Duodenal mucosa (tissue), 2 donors: Measurements from ENCODE around the gene SOST.

ENCODE experiments used
- H3K27ac ChIP-seq: one replicate; pipeline ENCODE4 v1.7.0; 2013; ENCODE audit warnings: low read depth, low read length
- H3K27me3 ChIP-seq, 2 donors: one replicate each; pipeline ENCODE4 v1.7.0; 2013; ENCODE audit warnings: low read length in 2 of 2, control low read depth in 1 of 2; ENCODE audit not compliant: insufficient read depth in 2 of 2, control insufficient read depth in 1 of 2
- H3K36me3 ChIP-seq, 2 donors: one replicate each; pipeline ENCODE4 v1.7.0; 2013; ENCODE audit warnings: low read length in 2 of 2, control low read depth in 1 of 2; ENCODE audit not compliant: insufficient read depth in 2 of 2, control insufficient read depth in 1 of 2
- H3K4me1 ChIP-seq, 2 donors: one replicate each; pipeline ENCODE4 v1.7.0; 2013; ENCODE audit warnings: low read length in 2 of 2, control low read depth in 1 of 2; ENCODE audit not compliant: insufficient read depth in 2 of 2, control insufficient read depth in 1 of 2
- H3K4me3 ChIP-seq, 2 donors: one replicate each; pipeline ENCODE4 v1.7.0; 2013; ENCODE audit warnings: low read length in 2 of 2, low read depth in 1 of 2
- H3K9ac ChIP-seq, 2 donors: one replicate each; pipeline ENCODE4 v1.7.0; 2013; ENCODE audit warnings: low read length in 2 of 2, low read depth in 1 of 2
- H3K9me3 ChIP-seq, 2 donors: one replicate each; pipeline ENCODE4 v1.7.0; 2013; ENCODE audit warnings: low read length in 2 of 2, control low read depth in 1 of 2; ENCODE audit not compliant: control insufficient read depth in 1 of 2

SOST gene

DNA sequence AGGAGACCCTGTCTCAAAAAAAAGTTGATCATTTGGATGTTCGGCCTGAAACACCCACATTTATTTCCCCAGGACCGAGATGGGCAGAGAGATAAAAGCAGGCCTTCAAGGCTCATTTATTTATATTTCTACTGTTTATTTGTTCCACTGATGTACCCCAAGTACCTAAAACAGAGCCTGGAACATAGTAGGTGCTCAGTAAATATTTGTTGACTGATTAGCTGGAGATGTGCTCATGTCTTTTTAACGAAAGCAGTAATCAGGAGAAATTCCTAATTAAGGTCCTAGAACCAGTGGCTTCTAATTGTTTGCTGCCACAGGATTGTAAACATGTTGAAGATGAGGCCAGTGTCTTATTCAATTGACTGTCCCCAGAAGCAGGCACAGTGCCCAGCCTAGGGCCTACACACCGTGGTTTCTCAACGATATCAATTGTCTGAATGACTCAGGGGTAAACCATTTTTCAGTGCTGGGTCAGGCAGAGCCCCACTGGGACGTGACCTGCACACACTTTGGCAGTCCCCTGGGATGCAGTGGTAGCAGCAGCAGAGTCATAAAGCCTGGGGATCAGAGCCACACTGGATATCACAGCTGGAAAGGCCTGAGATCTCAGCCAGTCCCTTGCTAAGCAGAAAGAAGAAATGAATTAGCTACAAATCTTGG lies 34.8 kb downstream of the SOST start:
- Histone ChIP-seq H3K4me3 (no peak overlapping the region), H3K9ac (no peak overlapping the region), H3K9me3 (no peaks in the 10 kb centered on the region), H3K36me3 (no peaks in the 10 kb centered on the region), H3K27ac (no peak overlapping the region), H3K27me3 (no peaks in the 10 kb centered on the region), H3K4me1 (peaks cover 0 to 3% of the 10 kb centered on the region in 2 donors)

DNA sequence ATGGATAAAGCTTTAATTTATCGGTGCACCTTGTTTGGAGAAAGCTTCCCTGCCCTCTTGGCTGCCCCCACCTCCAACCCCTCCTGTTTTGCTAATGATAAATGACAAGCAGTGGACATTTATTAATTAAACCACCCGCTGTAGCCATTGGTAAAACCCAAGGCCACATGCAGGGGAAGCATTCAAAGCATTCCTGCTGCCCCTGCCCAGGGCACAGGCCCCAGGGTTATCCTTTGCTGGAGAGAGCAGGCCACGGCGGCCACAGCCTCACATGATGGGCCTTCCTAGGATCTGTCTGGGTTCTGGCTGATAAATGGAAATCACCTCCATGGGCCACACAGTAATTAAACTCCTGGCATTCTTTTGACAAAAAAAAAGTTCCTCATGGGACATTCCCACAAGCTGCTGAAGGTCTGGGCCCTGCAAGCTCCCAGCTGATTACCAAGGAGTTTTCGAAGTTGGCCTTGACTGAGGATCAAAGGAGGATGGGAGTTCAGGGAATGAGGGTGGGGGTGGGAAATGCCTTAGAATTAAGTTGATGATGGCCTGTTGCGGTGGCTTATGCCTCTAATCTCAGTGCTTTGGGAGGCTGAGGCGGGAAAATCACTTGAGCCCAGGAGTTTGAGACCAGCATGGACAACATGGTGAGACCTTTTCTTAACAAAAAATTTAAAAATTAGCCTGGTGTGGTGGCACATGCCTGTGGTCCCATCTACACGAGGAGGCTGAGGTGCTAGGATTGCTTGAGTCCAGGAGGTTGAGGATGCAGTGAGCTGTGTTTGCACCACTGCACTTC lies 35.5 kb downstream of the SOST start:
- Histone ChIP-seq H3K9me3 (no peaks in the 10 kb centered on the region), H3K27ac (no peak overlapping the region), H3K36me3 (no peaks in the 10 kb centered on the region), H3K4me3 (no peak overlapping the region), H3K9ac (no peak overlapping the region), H3K27me3 (no peaks in the 10 kb centered on the region), H3K4me1 (peaks cover 0 to 3% of the 10 kb centered on the region in 2 donors)

DNA sequence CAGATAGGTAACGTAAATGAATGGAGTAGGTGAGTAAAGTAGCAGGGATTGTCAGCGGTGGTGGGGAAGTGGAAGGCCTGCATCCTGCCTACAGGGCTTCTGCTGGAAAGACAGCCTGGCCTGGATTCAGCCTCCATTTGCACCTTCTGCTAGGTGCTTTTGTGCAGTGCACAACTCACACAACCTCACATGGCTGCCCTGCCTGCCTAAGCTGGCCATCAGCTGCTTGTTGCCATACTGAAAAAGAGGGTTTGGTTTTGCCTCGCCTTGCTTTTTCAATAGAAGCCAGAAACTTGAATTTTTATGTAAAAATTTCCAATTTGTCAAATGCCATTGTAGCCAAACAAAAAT lies 36.3 kb downstream of the SOST start:
- Histone ChIP-seq H3K27me3 (no peaks in the 10 kb centered on the region), H3K4me3 (no peak overlapping the region), H3K9me3 (no peaks in the 10 kb centered on the region), H3K27ac (no peak overlapping the region), H3K4me1 (peaks cover 0 to 3% of the 10 kb centered on the region in 2 donors), H3K9ac (no peak overlapping the region), H3K36me3 (no peaks in the 10 kb centered on the region)

DNA sequence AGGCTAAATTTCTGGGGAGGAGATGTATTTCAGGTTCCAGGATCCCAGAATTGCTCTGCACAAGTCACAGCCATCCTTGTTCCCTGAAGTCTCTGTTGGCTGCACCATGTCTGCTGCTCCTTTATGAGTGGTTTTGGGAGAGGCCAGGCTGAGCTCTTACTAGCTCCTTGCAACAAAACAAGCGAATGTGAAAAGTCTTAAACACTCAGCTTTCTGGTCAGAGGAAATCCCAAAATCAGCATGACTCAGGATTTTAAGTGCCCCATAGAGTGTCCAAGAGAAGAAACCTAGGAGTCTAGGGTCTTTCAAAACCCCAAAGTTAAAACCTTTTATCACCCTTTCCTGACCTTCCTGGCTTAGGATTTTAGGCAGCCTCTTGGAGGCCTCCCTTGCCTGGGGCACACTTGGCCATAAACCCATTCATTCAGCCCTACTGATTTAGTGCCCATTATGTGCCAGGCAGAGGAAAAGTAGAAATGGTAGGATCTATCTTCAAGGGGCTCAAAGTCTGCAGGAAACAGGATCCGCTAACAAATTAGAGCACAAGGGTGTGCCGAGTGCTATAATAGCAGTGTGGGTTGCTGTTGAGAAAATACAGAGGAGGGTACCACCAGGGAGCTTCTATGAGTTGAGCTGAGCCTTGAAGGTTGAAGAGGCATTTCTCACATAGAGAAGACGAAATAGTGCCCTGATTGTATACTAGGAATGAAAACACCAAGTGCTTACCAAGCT lies 36.9 kb downstream of the SOST start:
- no peak overlapping the region for H3K9ac ChIP-seq
- H3K36me3 ChIP-seq = no peaks in the 10 kb centered on the region
- H3K4me1 ChIP-seq = peaks cover 0 to 3% of the 10 kb centered on the region in 2 donors
- no peak overlapping the region for H3K27ac ChIP-seq
- no peak overlapping the region for H3K4me3 ChIP-seq
- no peaks in the 10 kb centered on the region for H3K27me3 ChIP-seq
- no peaks in the 10 kb centered on the region for H3K9me3 ChIP-seq

DNA sequence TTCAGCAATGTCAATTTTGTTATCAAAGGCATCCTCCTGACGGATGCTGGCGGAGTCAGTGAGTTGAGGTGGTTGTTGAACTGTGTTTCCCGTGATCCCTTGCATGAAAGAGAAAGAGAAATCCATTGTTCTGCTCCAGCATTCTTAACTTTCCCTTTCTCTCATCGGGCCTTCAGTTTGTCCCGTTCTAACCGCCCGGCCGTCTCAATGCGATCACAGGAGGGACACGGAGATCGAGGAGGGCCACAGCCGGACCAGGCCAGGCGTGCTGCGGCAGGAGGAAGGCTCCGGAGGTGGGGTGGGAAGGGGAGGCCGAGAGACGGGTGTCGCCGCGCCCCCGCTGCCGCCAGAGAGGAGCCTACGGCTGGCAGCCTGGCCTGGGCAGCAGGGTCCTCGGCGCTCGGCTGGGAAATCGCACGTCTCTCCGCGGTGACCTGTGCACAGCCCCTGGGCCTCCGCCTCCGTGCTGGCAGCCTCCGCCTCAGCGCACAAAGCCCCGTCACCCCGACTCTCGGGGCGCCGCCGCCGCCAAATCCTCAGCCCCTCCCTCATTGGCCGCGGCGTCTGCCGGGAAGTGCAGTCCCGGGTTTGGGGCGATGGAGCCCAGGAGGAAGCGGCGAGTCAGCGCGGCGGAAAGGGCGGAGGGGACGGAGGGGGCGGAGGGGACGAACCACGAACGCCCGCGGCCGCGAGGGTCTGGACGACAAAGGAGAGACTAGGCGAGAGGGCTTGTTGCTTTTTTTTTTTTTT lies 38.1 kb downstream of the SOST start:
- Histone ChIP-seq H3K4me1 (peaks cover 0 to 3% of the 10 kb centered on the region in 2 donors), H3K36me3 (no peaks in the 10 kb centered on the region), H3K27ac (peak overlapping the region; percentile 94), H3K4me3 (peak overlapping the region; percentile 88 to 94), H3K27me3 (no peaks in the 10 kb centered on the region), H3K9me3 (no peaks in the 10 kb centered on the region), H3K9ac (peak overlapping the region; percentile 81 to 92)

DNA sequence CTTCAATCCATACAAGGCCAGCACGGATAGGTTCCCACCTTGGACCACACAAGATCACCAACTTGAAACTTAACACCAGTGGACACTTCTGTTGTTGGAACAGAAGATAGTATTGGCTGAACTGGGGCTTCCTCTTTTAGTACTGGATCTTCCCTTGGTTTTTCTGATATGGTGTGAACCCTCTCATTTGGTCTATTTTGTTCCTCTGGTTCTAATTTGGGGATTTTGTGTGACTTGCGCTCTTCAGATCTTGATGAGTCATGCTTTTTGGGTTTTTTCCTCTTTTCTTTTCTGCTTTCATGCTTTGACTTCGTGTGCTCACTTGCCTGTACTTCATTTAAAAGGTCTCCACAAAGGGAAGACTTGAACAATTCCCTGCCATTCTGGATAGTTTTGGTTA lies 39.0 kb downstream of the SOST start:
- no peak overlapping the region for H3K27ac ChIP-seq
- no peaks in the 10 kb centered on the region for H3K9me3 ChIP-seq
- H3K4me1 ChIP-seq = peaks cover 0 to 3% of the 10 kb centered on the region in 2 donors
- H3K9ac ChIP-seq = no peak overlapping the region
- no peaks in the 10 kb centered on the region for H3K36me3 ChIP-seq
- H3K4me3 ChIP-seq = no peak overlapping the region
- H3K27me3 ChIP-seq = peaks cover 0 to 3% of the 10 kb centered on the region in 2 donors

DNA sequence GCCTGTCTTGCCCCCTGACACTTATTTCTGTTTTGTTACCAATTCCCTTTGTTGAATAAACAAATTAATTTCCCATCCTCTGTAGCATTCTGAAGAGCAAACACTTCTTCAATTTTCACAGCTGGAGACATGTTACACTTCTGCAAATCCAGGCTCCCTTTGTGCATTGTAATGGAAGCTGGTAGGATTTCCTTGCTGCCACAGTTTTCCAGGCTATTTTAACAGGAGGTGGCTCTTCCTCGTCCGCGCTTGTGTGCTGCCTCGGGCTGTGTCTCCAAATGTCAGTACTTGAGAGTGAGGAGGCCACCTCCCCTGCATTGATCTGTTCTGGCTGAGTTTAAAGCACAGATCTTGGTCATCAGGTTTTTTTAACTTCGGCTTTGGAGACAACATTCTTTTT lies 40.0 kb downstream of the SOST start:
- Histone ChIP-seq H3K9me3 (no peaks in the 10 kb centered on the region), H3K9ac (no peak overlapping the region), H3K27ac (no peak overlapping the region), H3K4me1 (peaks cover 0 to 8% of the 10 kb centered on the region in 2 donors), H3K4me3 (no peak overlapping the region), H3K36me3 (no peaks in the 10 kb centered on the region), H3K27me3 (peaks cover 0 to 7% of the 10 kb centered on the region in 2 donors)

DNA sequence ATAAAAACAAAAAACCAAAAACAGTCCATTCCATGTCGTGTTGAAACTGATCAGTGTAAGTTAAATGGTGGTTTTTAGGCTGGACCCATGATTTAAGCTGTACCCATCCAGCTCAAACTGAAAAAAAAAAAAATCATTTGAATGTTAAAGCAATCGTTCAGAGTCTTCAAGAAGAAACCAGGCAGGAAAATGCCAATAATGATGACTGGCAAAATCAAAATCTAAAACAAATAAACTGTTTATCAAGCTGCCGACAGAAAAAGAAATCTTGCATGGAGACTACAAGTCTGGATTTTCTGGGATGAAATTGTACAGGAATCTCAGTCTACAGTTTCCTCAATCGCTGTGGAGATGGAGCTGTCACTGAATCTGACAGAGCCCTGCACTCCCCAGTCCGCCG lies 40.7 kb downstream of the SOST start:
- H3K4me1 ChIP-seq = peaks cover 5 to 12% of the 10 kb centered on the region in 2 donors
- peaks cover 0 to 7% of the 10 kb centered on the region in 2 donors for H3K27me3 ChIP-seq
- no peaks in the 10 kb centered on the region for H3K36me3 ChIP-seq
- no peak overlapping the region for H3K9ac ChIP-seq
- H3K9me3 ChIP-seq = no peaks in the 10 kb centered on the region
- no peak overlapping the region for H3K27ac ChIP-seq
- no peak overlapping the region for H3K4me3 ChIP-seq

DNA sequence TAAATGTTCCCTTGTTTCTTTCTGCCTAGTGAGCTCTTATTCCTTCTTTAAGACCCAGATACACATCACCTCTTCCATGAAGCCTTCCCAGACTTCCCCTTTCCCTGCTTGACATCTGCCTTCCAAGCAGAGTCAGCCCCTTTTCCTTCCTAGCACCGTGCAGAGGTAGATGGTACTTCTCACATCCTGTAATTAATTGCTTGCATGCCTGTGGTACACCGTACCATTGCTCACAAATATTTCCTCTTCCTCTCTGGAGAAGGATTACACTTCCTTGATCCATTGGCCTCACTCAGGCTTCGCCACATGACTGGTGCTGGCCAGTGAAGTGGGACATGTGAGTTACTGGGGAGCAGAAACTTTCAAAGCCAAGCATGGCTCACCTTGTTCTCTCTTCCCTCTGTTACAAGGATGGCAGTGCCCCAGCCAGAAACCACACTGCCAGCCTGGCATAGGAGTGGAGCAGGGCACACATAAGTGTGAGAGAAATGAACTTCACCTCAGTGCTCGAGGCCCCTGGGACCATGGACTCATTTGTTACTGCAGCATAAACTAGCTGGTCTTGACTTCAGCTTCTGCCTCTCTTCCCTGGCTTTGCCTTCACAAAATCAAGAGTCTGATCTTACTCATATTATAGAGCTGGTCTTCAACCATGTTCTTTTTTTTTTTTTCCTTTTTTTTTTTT lies 44.0 kb downstream of the SOST start:
- no peak overlapping the region for H3K9ac ChIP-seq
- H3K27me3 ChIP-seq = peaks cover 6 to 10% of the 10 kb centered on the region in 2 donors
- H3K36me3 ChIP-seq = no peaks in the 10 kb centered on the region
- H3K9me3 ChIP-seq = no peaks in the 10 kb centered on the region
- H3K4me1 ChIP-seq = peaks cover 5 to 8% of the 10 kb centered on the region in 2 donors
- H3K27ac ChIP-seq = no peak overlapping the region
- no peak overlapping the region for H3K4me3 ChIP-seq
